GM11168 (cell line): ENCODE results near the gene SEMA4B.
"Not testable (repeated sequence)": the region's sequence is repeated elsewhere in the genome, so short reads cannot be mapped to it uniquely, and the experiment has no call there.

Experiments
- in situ Hi-C: fragments of 300-500 bp; cut with MboI; formaldehyde crosslinking; loops from one replicate; pipeline ENCODE4 v1.12.0; 2022; ENCODE audit warnings: low sequenced_read_pairs; ENCODE audit not compliant: unreplicated experiment

Gene SEMA4B

GRCh38 chr15:90243943-90244639, 43.0 kb downstream of the SEMA4B start:
- in situ Hi-C loops = no loop called here

GRCh38 chr15:90248789-90249202, 47.7 kb downstream of the SEMA4B start:
- in situ Hi-C loops = no loop called here

GRCh38 chr15:90249203-90249863, 48.2 kb downstream of the SEMA4B start, which contains the start of gene TTLL13:
Gene TTLL13 (plus strand): TSS chr15:90249556. CDS start chr15:90250631, 1,075 bp downstream.
- in situ Hi-C loops = no loop called here

DNA sequence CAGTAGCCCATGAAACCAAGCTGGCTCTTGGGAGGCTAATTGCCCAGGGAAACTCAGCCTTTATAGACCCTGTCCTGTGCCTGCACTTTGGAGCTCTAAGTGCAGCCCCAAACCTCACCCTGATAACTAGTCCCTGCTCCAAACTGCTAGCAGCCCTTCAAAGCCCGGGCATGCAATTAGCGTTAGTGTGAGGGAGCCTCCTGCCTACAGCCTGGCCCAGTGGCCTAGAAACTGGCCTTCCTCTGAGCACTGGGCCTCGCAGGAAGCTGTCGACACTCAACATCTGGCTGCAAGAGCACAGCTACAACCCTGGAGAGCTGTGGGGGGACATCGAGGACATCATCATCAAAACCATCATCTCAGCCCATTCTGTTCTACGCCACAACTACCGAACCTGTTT, 56.6 kb downstream of the SEMA4B start:
- in situ Hi-C loops = loop anchor here (25.0 kb wide), 1 partner anchor 520 kb away; no protein-coding TSS in a partner anchor

DNA sequence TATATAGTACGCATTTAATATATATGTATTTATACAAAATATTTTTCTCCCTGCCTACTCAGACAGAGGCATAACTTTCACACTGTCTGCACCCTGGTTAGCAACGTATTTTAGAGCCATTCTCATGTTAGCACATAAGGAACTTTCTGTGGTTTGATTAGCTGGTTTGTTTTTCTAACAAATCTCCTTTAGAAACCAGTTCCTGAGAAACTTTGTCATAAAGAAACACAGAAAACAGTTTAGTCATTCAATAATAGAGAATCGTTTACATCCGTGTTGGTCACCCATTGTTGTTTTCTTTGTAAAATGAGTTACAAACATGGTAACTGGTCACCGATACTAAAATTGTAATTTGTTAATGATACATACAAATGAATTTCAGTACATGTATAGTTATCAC, 58.4 kb downstream of the SEMA4B start:
- in situ Hi-C loops = loop anchor here (25.0 kb wide), 1 partner anchor 522 kb away; no protein-coding TSS in a partner anchor

GRCh38 chr15:90260731-90261130, 59.6 kb downstream of the SEMA4B start:
- in situ Hi-C loops = loop anchor here (25.0 kb wide), 1 partner anchor 523 kb away; no protein-coding TSS in a partner anchor

- in situ Hi-C loops = loop anchor here (25.0 kb wide), 1 partner anchor 525 kb away; no protein-coding TSS in a partner anchor
Measured at GRCh38 chr15:90261811-90262210, 60.7 kb downstream of the SEMA4B start.

- in situ Hi-C loops = loop anchor here (25.0 kb wide), 1 partner anchor 525 kb away; no protein-coding TSS in a partner anchor
Measured at GRCh38 chr15:90262426-90262825, 61.3 kb downstream of the SEMA4B start.

DNA sequence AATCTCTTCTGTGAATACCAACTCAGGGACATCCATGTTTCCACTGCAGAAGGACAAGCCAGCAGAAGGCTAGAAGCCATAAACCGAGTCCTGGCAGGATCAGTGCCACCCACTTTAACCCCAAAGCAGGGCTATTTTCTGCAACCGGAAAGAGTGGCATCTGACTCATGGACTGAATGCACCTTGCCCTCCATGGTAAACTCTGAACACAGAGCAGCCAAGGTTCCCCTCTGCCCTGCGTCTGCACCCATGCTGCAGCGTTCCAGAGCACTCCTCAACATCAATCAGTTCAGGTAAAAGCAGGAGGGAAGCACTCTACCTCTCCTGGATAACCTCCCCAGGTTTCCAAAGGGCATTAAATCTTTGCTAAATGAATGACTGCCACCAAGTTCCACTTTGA, 63.5 kb downstream of the SEMA4B start:
- in situ Hi-C loops = loop anchor here (25.0 kb wide), 1 partner anchor 527 kb away; no protein-coding TSS in a partner anchor

DNA sequence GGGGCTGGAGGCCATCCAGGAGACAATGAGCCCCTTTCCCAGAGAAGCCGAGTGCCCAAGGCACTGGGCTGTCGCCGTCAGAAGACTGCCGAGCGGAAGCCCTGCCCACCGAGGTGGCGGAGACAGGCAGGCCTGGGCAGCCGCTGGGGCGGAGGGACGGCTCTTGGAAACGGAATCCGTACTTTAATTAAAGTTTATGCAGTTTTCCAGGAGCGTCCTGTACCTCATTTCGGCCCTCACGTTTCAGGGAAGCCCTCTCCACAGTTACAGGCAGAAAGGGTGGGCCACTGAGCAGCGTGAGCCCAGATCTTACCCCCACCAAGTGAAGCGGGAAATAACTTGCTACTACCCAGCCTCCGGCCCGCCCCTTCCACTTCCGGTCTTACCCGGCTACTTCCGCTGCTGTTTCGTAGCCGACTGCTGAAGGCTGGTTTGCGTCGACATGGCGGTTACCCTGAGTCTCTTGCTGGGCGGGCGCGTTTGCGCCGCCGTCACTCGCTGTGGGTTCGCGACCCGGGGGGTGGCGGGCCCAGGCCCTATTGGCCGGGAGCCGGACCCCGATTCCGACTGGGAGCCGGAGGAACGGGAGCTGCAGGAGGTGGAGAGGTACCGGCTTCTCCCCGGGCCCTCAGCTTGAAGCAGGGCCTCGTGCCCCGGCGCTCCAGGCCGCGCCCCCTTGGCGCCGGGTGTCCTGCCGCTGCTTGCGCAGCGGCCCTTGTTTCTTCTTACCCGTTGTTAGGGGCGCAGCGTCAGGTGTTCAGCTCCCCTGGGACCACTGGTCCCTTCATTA, 64.3 kb downstream of the SEMA4B start, which contains the start of gene NGRN:
TSS of gene NGRN (plus strand) at position 402 of the 790 bp plus-strand sequence. CDS start at position 443, 41 bp downstream.
- in situ Hi-C loops = loop anchor here (25.0 kb wide), 1 partner anchor 528 kb away; no protein-coding TSS in a partner anchor

GRCh38 chr15:90266061-90266431, 64.9 kb downstream of the SEMA4B start:
- in situ Hi-C loops = loop anchor here (25.0 kb wide), 1 partner anchor 529 kb away; no protein-coding TSS in a partner anchor

DNA sequence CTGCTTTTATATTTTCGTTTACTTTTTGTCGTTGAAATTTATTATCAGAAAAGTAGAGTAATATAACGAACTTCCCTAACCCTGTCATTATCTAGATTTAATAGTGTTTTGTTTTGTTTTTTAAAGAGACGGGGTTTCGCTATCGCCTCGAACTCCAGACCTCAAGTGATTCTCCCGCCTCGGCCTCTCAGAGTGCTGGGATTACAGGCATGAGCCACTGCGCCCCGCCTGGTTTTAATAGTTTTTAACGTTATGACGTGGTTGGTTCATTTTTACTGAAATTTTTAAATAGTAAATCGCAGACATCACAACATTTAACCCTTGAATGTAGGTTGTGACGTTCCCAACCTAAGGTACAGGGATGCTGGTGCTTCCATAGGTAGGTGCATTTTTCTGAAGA, 65.4 kb downstream of the SEMA4B start:
- in situ Hi-C loops = loop anchor here (25.0 kb wide), 1 partner anchor 529 kb away; no protein-coding TSS in a partner anchor

DNA sequence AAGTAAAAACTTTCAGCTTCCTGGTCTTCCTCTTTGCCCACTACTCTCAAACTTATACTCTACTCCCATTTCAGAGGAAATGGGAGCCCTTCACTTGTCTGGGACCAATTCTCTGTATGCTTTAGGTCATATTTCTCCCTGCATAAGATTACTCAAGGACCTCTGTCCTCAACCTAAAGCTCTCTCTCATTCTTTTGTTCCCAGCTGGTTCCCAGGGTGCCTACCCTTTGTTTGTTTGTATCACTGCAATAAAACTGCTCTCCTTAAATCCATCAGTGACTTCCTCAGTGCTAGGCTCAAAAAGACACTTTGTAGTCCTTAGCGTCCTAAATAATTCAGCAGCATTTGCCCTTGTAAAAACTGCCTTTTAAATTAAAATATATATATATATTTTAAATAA, 67.3 kb downstream of the SEMA4B start:
- in situ Hi-C loops = loop anchor here (25.0 kb wide), 1 partner anchor 531 kb away; no protein-coding TSS in a partner anchor

DNA sequence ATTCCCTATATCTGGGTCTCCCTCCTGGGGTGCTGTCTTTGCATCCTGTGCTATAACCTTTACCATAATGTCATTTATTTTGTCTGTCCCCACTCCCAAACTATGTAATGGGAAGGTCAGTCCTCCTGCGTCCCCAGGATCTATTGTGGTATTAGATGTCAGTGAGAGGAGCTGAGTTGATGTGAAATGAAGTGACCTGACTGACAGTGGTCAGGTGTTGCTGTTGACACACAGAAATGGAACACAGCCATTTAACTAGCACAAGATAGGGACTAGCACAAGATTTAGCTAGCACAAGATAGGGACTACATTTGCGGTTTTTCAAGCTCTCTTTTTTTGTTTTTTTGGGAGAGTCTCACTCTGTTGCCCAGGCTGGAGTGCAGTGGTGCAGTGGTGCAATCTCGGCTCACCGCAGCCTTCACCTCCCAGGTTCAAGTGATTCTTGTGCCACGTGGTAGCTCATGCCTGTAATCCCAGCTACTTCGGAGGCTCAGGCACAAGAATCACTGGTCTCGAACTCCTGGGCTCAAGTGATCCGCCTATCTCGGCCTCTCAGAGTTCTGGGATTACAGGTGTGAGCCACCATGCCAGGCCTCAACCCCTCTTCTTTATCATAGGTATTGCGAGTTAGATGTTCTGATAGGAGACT, 69.5 kb downstream of the SEMA4B start:
- in situ Hi-C loops = loop anchor here (25.0 kb wide), 1 partner anchor 533 kb away; no protein-coding TSS in a partner anchor

DNA sequence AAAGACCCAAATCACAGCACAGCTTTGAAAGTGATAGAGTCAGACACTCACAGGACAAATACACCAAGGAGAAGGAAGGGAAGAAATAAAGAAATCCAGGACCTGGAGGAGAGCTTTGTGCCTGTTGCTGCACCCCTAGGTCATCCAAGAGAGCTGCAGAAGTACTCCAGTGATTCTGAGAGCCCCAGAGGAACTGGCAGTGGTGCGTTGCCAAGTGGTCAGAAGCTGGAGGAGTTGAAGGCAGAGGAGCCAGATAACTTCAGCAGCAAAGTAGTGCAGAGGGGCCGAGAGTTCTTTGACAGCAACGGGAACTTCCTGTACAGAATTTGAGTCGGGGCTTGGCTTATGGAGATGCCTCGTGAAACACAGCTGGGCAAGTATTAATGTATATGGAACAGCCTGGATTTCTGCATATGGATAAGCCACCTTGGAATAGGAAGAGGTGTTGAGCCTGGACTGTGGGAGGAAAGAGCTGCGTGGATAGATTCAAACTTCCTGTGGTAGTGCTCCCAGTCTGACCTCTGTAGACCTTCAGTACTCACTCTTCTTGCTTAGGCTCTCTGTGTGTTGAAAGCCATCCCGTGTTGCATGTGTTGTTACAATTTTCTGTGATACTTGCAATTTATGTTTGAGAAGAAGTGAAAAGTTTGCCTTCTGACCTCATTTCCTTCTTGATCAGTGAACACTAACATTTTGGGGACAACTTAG, 70.5 kb downstream of the SEMA4B start:
- in situ Hi-C loops = loop anchor here (25.0 kb wide), 1 partner anchor 534 kb away; no protein-coding TSS in a partner anchor

- in situ Hi-C loops = not testable (repeated sequence)
Measured at GRCh38 chr15:90278467-90278866, 77.3 kb downstream of the SEMA4B start.
